ENCODE data around the gene HNF1B. TPM values are rescaled to one million over a fixed set of nuclear protein-coding genes. Genes with fewer than 3 reads are reported as not detected.

The HNF1B gene
- total and polyA plus RNA-seq, 10 of the 15 experiments (the other 5 are each of a cell fraction or from before 2014, with no cell fraction given): 0.51 to 12.7 (median 1.9) TPM

DNA sequence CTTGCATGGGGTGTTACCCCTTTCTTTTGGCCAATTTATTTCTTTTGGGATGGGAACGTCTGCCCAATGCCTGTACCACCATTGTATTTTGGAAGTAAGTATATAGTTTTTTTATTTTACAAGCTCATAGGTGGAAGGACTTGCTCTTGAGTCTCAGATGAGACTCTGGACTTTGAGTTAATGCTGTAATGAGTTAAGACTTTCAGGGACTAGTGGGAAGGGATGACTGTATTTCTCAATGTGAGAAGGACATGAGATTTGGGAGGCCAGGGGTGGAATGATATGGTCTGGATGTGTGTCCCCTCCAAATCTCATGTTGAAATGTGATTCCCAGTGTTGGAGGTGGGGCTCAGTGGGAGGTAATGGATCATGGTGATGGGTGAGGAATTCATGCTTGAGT is 49.1 kb downstream of the HNF1B start (continued):
- TF ChIP-seq, protein P1, sequence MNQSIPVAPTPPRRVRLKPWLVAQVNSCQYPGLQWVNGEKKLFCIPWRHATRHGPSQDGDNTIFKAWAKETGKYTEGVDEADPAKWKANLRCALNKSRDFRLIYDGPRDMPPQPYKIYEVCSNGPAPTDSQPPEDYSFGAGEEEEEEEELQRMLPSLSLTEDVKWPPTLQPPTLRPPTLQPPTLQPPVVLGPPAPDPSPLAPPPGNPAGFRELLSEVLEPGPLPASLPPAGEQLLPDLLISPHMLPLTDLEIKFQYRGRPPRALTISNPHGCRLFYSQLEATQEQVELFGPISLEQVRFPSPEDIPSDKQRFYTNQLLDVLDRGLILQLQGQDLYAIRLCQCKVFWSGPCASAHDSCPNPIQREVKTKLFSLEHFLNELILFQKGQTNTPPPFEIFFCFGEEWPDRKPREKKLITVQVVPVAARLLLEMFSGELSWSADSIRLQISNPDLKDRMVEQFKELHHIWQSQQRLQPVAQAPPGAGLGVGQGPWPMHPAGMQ (IDR thresholded peaks at IDR 0.05; ENCODE audit: borderline replicate concordance): no peak
- no peak for TF ChIP-seq LARP7 (IDR thresholded peaks at IDR 0.05)
- TF ChIP-seq, protein P2, sequence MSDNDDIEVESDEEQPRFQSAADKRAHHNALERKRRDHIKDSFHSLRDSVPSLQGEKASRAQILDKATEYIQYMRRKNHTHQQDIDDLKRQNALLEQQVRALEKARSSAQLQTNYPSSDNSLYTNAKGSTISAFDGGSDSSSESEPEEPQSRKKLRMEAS (IDR thresholded peaks at IDR 0.05; ENCODE audit: low read depth, low read length): no peak
- TF ChIP-seq RAD21 (IDR thresholded peaks at IDR 0.05; ENCODE audit: insufficient read depth, low read depth, low read length): no peak

DNA sequence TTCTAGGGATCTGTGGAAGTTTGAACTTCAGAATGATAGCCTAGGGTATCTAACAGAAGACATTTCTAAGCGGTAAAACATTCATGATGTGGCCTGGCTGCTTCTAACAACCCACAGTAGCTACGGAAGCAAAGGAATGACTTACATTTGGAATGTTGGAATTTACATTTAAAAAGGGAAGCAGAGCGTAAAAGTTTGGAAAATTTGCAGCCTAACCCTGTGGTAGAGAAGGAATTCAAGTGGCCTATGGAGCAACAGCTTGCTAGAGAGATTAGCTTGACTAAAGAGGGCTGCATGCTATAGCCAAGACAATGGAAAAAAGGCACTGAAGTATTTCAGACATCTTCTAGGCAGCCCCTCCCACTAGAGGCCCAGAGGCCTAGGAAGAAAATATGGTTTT is 50.1 kb downstream of the HNF1B start:
- ATAC-seq (no peak), FAIRE-seq (no peak), DNase-seq (ENCODE audit: low read depth, low spot score) (no peak)
- no TSS peak for BruUV-seq (replicated peaks)
- H3K79me2 ChIP-seq (ENCODE audit: control insufficient read depth, insufficient read depth, low read length): no peaks in the 10 kb centered on the region
- CTCF ChIA-PET: interaction anchor here (1.0 to 1.4 kb wide), 3 partner anchors 8 to 97 kb away, joined by 3 to 4 read pairs (median 3); no protein-coding TSS in a partner anchor
- in situ Hi-C loops (cut with MboI) (no loop called here), intact Hi-C loops (cut with micrococcal nuclease; ENCODE audit: unreplicated experiment) (loop anchor here (10.0 kb wide), 1 partner anchor 50 kb away; the partner anchor contains the start of gene DDX52)
- H3K9me3 ChIP-seq (replicated peaks; ENCODE audit: control insufficient read depth, insufficient read depth, low read length): no peaks in the 10 kb centered on the region
- H2AFZ ChIP-seq (ENCODE audit: control insufficient read depth, low read depth, low read length): no peak overlapping the region
- no peak overlapping the region for H3K9ac ChIP-seq (ENCODE audit: control insufficient read depth, insufficient read depth, low read length)
- RAD21 ChIA-PET (ENCODE audit: unreplicated experiment): interaction anchor here (1.5 kb wide), 1 partner anchor 121 kb away, joined by 3 read pairs; no protein-coding TSS in a partner anchor
- no peaks in the 10 kb centered on the region for H3K4me1 ChIP-seq (ENCODE audit: control insufficient read depth, insufficient read depth, low read length)
- H3K27me3 ChIP-seq (replicated peaks in 1 of 2; ENCODE audit: control insufficient read depth in 2 of 2, insufficient read depth in 2 of 2, low read length in 1 of 2): no peaks in the 10 kb centered on the region
- 71% methylated on average over 3 of the region's 3 CpGs for WGBS (ENCODE audit: insufficient coverage, insufficient replicate concordance, low lambda C conversion rate, missing lambda C conversion rate)
- H3K4me2 ChIP-seq (ENCODE audit: control insufficient read depth, insufficient read depth): no peak overlapping the region
- no peaks in the 10 kb centered on the region for H4K20me1 ChIP-seq (ENCODE audit: control insufficient read depth, insufficient read depth)
- POLR2A ChIA-PET: interaction anchor here (1.2 kb wide), 1 partner anchor 14 kb away, joined by 3 read pairs; no protein-coding TSS in a partner anchor
- SMC1A ChIA-PET (ENCODE audit: uncharacterized antibody, unreplicated experiment): interaction anchor here (1.0 kb wide), 1 partner anchor 9 kb away, joined by 3 read pairs; no protein-coding TSS in a partner anchor
- no peak overlapping the region for H3K4me3 ChIP-seq
- no peak overlapping the region for H3K27ac ChIP-seq (ENCODE audit: control insufficient read depth, insufficient read depth)
- H3K36me3 ChIP-seq (ENCODE audit: control insufficient read depth in 2 of 2, insufficient read depth in 2 of 2, low read length in 1 of 2): peaks cover 0 to 8% of the 10 kb centered on the region in 2 experiments; a peak in 2 of 4 replicates
- TF ChIP-seq, protein P3, sequence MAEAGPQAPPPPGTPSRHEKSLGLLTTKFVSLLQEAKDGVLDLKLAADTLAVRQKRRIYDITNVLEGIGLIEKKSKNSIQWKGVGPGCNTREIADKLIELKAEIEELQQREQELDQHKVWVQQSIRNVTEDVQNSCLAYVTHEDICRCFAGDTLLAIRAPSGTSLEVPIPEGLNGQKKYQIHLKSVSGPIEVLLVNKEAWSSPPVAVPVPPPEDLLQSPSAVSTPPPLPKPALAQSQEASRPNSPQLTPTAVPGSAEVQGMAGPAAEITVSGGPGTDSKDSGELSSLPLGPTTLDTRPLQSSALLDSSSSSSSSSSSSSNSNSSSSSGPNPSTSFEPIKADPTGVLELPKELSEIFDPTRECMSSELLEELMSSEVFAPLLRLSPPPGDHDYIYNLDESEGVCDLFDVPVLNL (IDR thresholded peaks at IDR 0.05; ENCODE audit: low read depth, low read length): no peak
- TF ChIP-seq, protein P4, sequence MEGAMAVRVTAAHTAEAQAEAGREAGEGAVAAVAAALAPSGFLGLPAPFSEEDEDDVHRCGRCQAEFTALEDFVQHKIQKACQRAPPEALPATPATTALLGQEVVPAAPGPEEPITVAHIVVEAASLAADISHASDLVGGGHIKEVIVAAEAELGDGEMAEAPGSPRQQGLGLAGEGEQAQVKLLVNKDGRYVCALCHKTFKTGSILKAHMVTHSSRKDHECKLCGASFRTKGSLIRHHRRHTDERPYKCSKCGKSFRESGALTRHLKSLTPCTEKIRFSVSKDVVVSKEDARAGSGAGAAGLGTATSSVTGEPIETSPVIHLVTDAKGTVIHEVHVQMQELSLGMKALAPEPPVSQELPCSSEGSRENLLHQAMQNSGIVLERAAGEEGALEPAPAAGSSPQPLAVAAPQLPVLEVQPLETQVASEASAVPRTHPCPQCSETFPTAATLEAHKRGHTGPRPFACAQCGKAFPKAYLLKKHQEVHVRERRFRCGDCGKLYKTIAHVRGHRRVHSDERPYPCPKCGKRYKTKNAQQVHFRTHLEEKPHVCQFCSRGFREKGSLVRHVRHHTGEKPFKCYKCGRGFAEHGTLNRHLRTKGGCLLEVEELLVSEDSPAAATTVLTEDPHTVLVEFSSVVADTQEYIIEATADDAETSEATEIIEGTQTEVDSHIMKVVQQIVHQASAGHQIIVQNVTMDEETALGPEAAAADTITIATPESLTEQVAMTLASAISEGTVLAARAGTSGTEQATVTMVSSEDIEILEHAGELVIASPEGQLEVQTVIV (IDR thresholded peaks at IDR 0.05; ENCODE audit: borderline replicate concordance, partially characterized antibody): no peak
- TF ChIP-seq, protein P5, sequence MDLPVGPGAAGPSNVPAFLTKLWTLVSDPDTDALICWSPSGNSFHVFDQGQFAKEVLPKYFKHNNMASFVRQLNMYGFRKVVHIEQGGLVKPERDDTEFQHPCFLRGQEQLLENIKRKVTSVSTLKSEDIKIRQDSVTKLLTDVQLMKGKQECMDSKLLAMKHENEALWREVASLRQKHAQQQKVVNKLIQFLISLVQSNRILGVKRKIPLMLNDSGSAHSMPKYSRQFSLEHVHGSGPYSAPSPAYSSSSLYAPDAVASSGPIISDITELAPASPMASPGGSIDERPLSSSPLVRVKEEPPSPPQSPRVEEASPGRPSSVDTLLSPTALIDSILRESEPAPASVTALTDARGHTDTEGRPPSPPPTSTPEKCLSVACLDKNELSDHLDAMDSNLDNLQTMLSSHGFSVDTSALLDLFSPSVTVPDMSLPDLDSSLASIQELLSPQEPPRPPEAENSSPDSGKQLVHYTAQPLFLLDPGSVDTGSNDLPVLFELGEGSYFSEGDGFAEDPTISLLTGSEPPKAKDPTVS (IDR thresholded peaks at IDR 0.05; ENCODE audit: low read depth, low read length): no peak
- TF ChIP-seq STAT3 (IDR thresholded peaks at IDR 0.05; ENCODE audit: low read depth, low read length) (no peak), TCF3 (IDR thresholded peaks at IDR 0.05; ENCODE audit: borderline replicate concordance, insufficient read depth, low read depth, low read length) (no peak), TCF12 (IDR thresholded peaks at IDR 0.05; ENCODE audit: low read depth, low read length) (no peak), EZH2 (IDR thresholded peaks at IDR 0.05; ENCODE audit: borderline replicate concordance, control insufficient read depth, low read depth, low read length) (no peak), ZNF24 (IDR thresholded peaks at IDR 0.05) (no peak), CREM (IDR thresholded peaks at IDR 0.05; ENCODE audit: low read depth) (no peak), RUNX3 (IDR thresholded peaks at IDR 0.05; ENCODE audit: low read length) (no peak)
- TF ChIP-seq, protein P6, sequence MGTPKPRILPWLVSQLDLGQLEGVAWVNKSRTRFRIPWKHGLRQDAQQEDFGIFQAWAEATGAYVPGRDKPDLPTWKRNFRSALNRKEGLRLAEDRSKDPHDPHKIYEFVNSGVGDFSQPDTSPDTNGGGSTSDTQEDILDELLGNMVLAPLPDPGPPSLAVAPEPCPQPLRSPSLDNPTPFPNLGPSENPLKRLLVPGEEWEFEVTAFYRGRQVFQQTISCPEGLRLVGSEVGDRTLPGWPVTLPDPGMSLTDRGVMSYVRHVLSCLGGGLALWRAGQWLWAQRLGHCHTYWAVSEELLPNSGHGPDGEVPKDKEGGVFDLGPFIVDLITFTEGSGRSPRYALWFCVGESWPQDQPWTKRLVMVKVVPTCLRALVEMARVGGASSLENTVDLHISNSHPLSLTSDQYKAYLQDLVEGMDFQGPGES (IDR thresholded peaks at IDR 0.05): no peak
